Esophagus muscularis mucosa (tissue), 3 donors: ENCODE data around the gene PER3.

Experiments used
- POLR2A ChIP-seq: fragments of 450-650 bp; IDR thresholded peaks from one replicate; pipeline ENCODE4 v1.6.1; 2017; ENCODE audit warnings: antibody characterized with exemption, moderate library complexity, mild to moderate bottlenecking, low read depth
- POLR2AphosphoS5 ChIP-seq, 2 donors: sonication (generic); formaldehyde crosslinking; IDR thresholded peaks; one replicate each; pipeline ENCODE4 v1.6.1; 2017; ENCODE audit warnings: antibody characterized with exemption in 2 of 2
- TF ChIP-seq, protein P1 (sequence below), 3 experiments: fragments of 200-600 bp in 2 of 3; fragments of 450-650 bp in 1 of 3; sonication (generic) in 2 of 3; IDR thresholded peaks; one replicate each; pipeline ENCODE4 v1.5.1; 2017 to 2019; ENCODE audit warnings: antibody characterized with exemption in 3 of 3, mild to moderate bottlenecking in 2 of 3, moderate library complexity in 1 of 3

DNA sequence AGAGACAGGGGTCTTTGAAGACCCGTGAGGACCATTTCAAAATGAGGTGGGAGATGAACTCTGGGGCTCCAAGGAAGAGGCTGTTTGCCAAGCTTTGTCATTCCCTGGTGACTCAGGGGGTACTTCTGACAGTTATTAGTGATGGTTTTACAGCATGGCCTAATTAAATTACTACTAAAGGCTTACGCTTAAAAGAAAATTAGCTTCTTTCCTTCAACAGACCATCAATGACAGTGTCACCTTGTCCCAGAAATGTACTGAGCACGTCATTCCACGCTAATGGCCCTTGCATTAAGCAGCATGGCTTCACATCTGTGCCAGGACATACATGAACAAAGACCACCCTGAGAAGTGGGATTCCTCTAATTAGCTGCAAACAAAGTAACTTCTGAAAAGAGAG is 73.9 kb downstream of the PER3 start:
- TF ChIP-seq, protein P1, sequence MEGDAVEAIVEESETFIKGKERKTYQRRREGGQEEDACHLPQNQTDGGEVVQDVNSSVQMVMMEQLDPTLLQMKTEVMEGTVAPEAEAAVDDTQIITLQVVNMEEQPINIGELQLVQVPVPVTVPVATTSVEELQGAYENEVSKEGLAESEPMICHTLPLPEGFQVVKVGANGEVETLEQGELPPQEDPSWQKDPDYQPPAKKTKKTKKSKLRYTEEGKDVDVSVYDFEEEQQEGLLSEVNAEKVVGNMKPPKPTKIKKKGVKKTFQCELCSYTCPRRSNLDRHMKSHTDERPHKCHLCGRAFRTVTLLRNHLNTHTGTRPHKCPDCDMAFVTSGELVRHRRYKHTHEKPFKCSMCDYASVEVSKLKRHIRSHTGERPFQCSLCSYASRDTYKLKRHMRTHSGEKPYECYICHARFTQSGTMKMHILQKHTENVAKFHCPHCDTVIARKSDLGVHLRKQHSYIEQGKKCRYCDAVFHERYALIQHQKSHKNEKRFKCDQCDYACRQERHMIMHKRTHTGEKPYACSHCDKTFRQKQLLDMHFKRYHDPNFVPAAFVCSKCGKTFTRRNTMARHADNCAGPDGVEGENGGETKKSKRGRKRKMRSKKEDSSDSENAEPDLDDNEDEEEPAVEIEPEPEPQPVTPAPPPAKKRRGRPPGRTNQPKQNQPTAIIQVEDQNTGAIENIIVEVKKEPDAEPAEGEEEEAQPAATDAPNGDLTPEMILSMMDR (IDR thresholded peaks at IDR 0.05): no peak
- TF ChIP-seq POLR2AphosphoS5 (IDR thresholded peaks at IDR 0.05) (no peak), POLR2A (no peak)
